ENCODE measurements around the gene POLR2L. TPM values are rescaled to one million over a fixed set of nuclear protein-coding genes. Genes with fewer than 3 reads are reported as not detected.
A peak's percentile ranks its signal among the peaks of the same experiment; 100 is the strongest.

The POLR2L gene
- total RNA-seq, 6 donors from 2014 or later = 34.1 to 168 (median 102) TPM

DNA sequence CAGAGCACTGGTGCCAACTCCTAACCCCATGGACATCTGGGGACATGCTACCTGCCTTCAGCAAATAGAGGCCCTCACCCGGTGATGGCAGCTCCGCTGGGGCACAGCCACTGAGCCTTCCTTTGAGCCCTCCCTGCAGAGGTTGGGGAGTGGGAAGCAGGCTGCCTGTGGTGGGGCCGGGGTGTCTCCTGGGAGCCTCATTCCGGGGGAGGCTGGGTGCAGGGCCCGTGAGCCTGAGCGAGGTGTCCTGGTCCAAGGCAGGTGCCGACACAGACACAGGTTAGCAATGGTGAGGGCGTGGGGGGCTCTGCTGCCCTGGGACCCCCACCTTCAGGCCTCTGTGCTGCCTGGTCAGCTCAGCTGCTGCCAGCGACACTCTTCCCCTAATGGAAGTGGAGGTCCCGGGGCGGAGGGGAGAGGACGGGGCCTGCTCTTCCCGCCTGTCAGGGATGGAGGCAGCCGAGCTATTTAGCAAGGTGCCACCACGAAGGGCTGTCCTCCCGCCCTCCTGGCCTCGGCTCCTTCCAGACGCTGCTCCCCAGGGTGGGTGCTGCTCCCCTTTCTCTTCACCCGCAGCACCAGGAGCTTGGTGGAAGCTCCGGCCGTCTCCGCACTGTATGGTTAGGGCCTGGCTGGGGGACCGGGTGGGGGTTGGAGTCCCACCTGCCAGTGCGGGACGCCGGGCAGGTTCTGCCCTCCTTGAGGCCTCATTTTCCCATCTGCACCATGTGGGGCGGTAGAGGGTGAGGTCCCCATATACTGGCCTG, 11.5 kb upstream of the POLR2L start:
- Histone ChIP-seq H3K4me1 (peaks cover 7 to 42% (median 13%) of the 10 kb centered on the region in 4 donors), H3K27ac (no peak overlapping the region), H3K27me3 (peaks cover 0 to 4% (median 0%) of the 10 kb centered on the region in 4 donors), H3K4me3 (no peak overlapping the region), H3K36me3 (peaks cover 0 to 32% (median 15%) of the 10 kb centered on the region in 4 donors), H3K9me3 (no peaks in the 10 kb centered on the region)
- 91 to 92% methylated on average over 9 to 21 of the region's 27 CpGs for WGBS, 2 donors
- peak in 1 of 2 donors; percentile 66 for DNase-seq
- no peak for TF ChIP-seq POLR2AphosphoS5 (IDR thresholded peaks at IDR 0.05)
- no peak for TF ChIP-seq POLR2A (IDR thresholded peaks at IDR 0.05)
- TF ChIP-seq EP300 (IDR thresholded peaks at IDR 0.05) = no peak
- TF ChIP-seq, protein P1, sequence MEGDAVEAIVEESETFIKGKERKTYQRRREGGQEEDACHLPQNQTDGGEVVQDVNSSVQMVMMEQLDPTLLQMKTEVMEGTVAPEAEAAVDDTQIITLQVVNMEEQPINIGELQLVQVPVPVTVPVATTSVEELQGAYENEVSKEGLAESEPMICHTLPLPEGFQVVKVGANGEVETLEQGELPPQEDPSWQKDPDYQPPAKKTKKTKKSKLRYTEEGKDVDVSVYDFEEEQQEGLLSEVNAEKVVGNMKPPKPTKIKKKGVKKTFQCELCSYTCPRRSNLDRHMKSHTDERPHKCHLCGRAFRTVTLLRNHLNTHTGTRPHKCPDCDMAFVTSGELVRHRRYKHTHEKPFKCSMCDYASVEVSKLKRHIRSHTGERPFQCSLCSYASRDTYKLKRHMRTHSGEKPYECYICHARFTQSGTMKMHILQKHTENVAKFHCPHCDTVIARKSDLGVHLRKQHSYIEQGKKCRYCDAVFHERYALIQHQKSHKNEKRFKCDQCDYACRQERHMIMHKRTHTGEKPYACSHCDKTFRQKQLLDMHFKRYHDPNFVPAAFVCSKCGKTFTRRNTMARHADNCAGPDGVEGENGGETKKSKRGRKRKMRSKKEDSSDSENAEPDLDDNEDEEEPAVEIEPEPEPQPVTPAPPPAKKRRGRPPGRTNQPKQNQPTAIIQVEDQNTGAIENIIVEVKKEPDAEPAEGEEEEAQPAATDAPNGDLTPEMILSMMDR (IDR thresholded peaks at IDR 0.05) = no peak
- ATAC-seq (ENCODE audit: low FRiP score in 2 of 2) = no peak

DNA sequence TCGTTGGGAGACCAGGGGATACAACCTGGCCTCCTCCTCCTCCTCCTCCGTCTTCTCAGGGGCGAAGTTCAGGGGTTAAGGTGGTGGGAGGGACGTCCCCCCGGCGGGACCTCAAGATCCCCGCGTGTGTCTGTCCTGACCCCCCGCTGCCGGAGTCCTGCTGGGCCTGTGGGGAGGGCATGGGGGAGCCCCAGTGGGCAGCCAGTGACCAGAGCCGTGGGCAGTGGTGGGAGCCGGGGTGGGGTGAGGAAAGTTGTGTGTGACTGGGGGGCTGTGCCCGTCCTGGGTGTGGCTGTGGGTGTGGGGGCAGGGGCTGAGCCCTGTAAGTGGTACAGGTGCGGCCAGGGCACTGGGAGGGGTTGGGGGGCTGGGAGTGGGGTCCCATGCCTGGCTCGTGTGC, 10.4 kb upstream of the POLR2L start:
- no peak for TF ChIP-seq POLR2A (IDR thresholded peaks at IDR 0.05)
- TF ChIP-seq, protein P1 (IDR thresholded peaks at IDR 0.05) = no peak
- TF ChIP-seq POLR2AphosphoS5 (IDR thresholded peaks at IDR 0.05) = no peak
- TF ChIP-seq EP300 (IDR thresholded peaks at IDR 0.05) = no peak
- Histone ChIP-seq H3K9me3 (no peaks in the 10 kb centered on the region), H3K27me3 (peaks cover 0 to 4% (median 0%) of the 10 kb centered on the region in 4 donors), H3K36me3 (peaks cover 0 to 32% (median 15%) of the 10 kb centered on the region in 4 donors), H3K27ac (no peak overlapping the region), H3K4me3 (no peak overlapping the region), H3K4me1 (peaks cover 18 to 42% (median 22%) of the 10 kb centered on the region in 4 donors)
- ATAC-seq (ENCODE audit: low FRiP score in 2 of 2) = no peak
- 82 to 89% methylated on average over 4 to 14 of the region's 15 CpGs for WGBS, 2 donors
- DNase-seq = no peak

DNA sequence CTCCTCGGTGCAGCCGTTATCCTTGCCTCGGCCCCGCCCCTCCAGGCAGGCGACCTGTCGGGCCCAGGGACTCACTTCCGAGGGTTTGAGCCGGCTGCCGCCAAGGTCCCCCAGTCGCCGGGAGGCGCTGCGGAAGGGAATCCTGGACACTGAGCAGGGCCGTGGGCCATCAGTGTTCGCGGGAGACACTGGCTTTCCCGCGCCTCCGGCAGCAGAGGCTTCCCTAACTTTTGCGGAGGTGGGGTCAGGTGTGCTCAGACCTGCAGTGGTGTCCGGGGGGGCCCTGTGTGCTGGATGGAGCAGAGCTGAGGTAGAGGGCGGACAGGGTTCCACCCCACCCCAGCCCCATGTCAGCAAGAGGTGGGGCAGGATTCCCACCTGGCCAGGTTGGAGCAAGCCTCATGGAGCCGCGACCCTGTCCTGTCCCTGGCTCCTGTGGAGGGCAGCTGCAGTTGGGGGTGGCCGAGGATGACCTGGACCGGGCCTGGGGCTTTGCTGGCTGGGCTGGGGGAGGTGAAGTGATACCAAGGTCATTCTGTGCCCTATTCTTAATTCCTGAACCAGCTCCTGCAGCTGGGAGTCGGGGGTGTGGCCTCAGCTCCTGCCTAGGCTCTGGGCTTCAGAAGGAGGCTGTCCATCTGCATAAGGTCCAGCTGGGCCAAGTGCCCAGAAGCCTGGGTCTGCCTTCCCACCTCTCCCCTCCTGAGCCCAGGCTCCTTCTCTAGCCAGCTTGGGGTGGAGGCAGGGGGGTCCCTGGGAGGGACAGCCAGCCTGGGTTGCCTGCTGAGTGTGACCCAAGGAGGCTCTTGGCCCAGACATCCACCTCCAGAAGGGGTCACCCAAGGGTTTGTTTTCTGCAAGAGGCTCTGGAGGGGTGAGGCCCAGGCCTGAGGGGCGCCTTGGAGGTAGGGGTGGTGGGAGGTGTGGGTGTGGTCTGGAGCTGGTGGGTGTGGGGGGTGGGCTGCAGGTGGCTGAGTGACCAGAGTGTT, 8.7 kb upstream of the POLR2L start:
- WGBS, 2 donors = 86 to 93% methylated on average over 13 to 23 of the region's 28 CpGs
- DNase-seq = peak in 1 of 2 donors; percentile 59
- peaks cover 0 to 29% (median 13%) of the 10 kb centered on the region in 4 donors for H3K36me3 ChIP-seq
- no peak for TF ChIP-seq POLR2AphosphoS5 (IDR thresholded peaks at IDR 0.05)
- TF ChIP-seq EP300 (IDR thresholded peaks at IDR 0.05) = no peak
- TF ChIP-seq POLR2A (IDR thresholded peaks at IDR 0.05) = no peak
- no peak for ATAC-seq (ENCODE audit: low FRiP score in 2 of 2)
- H3K27me3 ChIP-seq = peaks cover 0 to 4% (median 0%) of the 10 kb centered on the region in 4 donors
- peaks cover 29 to 53% (median 34%) of the 10 kb centered on the region in 4 donors for H3K4me1 ChIP-seq
- no peaks in the 10 kb centered on the region for H3K9me3 ChIP-seq
- H3K4me3 ChIP-seq = no peak overlapping the region
- no peak overlapping the region for H3K27ac ChIP-seq

DNA sequence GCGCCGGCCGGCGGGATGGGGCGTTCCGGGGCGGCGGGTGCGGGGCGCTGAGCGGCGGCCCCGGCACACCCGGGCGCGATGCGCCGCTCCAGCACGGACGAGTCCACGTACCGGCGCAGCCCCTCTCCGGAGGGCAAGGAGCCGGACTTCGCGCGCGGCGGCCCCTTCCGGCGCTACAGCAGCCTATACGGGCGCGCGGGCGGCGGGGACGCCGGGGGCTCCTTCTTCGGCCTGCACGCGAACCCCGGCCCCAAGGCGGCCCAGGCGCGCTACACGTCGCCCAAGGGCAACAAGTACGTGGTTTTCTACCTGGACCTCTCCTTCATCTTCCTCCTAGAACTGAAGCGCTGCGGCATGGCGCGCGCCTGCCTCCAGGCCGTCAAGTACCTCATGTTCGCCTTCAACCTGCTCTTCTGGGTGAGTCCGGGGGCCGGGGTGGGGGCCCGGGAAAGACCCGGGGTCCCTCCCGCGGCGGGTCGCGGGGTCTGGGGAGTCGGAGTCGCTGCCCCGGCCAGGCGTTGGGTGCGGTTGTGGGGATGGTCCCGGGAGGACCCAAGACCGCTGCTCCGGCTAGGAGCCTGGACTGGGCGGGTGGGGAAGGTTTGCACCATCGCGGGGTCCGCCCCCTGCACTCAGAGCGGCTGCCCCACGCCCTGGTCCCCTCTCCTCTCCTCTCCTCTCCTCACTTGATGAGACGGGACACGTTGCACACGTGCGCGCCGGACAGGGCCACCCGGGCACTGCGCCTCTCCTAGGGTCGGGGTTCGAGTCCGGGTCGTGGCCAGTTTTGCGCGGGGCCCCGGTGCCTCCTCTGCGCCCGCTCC, 7.8 kb upstream of the POLR2L start:
- peak overlapping the region in 3 of 4 donors; percentile 47 to 58 (median 55) for H3K4me3 ChIP-seq
- peaks cover 0 to 4% (median 0%) of the 10 kb centered on the region in 4 donors for H3K27me3 ChIP-seq
- WGBS, 2 donors = 56 to 58% methylated on average over 54 to 63 of the region's 97 CpGs
- peak overlapping the region in 2 of 4 donors; percentile 58 to 61 for H3K27ac ChIP-seq
- DNase-seq = peak in 1 of 2 donors; percentile 86
- H3K36me3 ChIP-seq = peaks cover 0 to 25% (median 10%) of the 10 kb centered on the region in 4 donors
- no peak for ATAC-seq (ENCODE audit: low FRiP score in 2 of 2)
- H3K9me3 ChIP-seq = no peaks in the 10 kb centered on the region
- peaks cover 38 to 61% (median 44%) of the 10 kb centered on the region in 4 donors for H3K4me1 ChIP-seq
- TF ChIP-seq POLR2AphosphoS5 (IDR thresholded peaks at IDR 0.05) (no peak), EP300 (IDR thresholded peaks at IDR 0.05) (no peak), POLR2A (IDR thresholded peaks at IDR 0.05) (no peak)
- TF ChIP-seq, protein P1 (IDR thresholded peaks at IDR 0.05) = no peak
